Activated effector memory CD4-positive, alpha-beta T cell treated with Interleukin-2 at 50 U/mL for 16 hours (primary cell): ENCODE results near the gene SMG5.
"Not testable (repeated sequence)": the region's sequence is repeated elsewhere in the genome, so short reads cannot be mapped to it uniquely, and the experiment has no call there.

Experiments
- DNase-seq: peaks from one replicate; pipeline ENCODE4 v3.0.0-alpha.2; 2020

Gene SMG5

DNA sequence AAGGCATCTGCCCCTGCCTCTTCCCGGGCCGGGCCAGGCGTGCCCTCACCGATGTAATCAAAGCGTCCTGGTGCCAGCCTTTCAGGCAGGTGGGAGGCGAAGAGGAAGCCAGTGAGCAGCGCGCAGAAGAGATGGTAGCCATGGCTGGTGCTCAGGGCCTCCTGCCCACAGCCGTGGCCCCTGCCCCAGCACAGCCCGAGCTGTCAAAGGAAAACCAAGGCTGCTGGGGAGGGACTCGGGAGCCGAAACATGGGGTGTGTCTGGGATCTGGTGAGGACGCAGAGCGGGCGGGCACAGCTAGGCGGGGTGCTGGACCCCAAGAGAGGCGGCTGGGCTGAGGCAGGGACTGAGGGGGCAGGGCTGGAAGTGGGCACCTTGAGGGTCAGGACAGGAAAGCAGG is 37.9 kb downstream of the SMG5 start:
- DNase-seq: no peak

DNA sequence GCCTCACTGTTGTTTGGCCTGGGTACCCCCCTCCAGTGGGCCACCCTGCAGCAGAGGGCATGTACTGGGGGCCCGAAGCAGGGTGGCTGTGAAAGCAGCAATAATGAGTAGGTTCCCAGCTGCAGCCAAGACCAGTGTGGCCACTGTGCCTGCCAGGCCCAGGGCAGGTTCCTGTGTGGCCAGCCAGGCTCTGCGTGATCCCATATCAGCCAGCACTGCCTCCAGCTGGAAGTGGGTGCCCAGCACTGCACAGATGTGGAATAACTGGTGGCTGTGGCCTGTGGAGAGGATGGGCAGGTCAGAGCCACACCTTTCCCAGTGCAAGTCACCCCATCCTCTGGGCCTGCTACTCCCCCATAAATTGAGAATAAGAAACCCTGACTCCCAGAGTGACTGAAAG is 38.5 kb downstream of the SMG5 start:
- no peak for DNase-seq

DNA sequence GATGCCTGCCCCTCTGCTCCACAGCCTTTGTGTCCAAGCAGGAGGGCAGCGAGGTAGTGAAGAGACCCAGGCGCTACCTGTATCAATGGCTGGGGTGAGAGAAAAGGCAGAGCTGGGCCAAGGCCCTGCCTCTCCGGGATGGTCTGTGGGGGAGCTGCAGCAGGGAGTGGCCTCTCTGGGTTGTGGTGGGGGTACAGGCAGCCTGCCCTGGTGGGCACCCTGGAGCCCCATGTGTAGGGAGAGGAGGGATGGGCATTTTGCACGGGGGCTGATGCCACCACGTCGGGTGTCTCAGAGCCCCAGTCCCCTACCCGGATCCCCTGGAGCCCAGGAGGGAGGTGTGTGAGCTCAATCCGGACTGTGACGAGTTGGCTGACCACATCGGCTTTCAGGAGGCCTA is 39.9 kb downstream of the SMG5 start:
- no peak for DNase-seq

DNA sequence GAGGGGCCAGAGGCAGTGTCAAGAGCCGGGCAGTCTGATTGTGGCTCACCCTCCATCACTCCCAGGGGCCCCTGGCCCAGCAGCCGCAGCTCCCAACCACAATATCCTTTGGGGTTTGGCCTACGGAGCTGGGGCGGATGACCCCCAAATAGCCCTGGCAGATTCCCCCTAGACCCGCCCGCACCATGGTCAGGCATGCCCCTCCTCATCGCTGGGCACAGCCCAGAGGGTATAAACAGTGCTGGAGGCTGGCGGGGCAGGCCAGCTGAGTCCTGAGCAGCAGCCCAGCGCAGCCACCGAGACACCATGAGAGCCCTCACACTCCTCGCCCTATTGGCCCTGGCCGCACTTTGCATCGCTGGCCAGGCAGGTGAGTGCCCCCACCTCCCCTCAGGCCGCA is 40.7 kb downstream of the SMG5 start, which contains the start of gene BGLAP:
BGLAP (plus strand) TSS at position 259 of the 400 bp plus-strand sequence; CDS start at position 307, 48 bp downstream.
- DNase-seq: no peak

DNA sequence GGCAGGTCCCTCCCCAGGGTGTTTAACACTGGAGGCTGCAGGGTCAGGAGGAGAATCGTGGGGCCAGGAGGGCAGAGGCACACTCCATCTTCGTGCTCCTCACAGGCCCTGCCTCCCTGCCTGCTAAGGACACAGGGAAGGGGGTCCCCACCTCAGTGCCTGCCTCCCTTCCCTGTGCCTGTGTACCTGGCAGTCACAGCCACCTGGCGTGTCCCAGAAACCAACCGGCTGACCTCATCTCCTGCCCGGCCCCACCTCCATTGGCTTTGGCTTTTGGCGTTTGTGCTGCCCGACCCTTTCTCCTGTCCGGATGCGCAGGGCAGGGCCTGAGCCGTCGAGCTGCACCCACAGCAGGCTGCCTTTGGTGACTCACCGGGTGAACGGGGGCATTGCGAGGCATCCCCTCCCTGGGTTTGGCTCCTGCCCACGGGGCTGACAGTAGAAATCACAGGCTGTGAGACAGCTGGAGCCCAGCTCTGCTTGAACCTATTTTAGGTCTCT is 41.3 kb downstream of the SMG5 start:
- DNase-seq: no peak

DNA sequence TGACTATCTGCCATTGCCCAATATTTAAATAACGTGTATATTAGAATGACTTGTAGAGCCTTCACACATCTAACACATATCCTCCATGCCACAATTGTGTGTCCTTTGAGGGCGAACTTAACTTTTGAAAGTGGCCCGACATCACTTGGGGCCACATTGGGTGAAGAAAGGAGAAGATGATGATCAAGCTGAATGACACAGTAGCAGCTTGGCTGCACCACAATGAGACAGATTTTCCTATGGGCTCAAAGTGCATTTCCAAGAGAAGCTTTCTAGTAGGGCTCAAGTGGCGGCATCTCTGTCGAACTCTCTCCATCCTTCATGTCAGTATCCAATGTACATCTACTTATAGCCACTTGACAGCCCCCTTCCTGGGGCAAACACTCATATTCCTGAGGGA is 44.4 kb downstream of the SMG5 start:
- no peak for DNase-seq

DNA sequence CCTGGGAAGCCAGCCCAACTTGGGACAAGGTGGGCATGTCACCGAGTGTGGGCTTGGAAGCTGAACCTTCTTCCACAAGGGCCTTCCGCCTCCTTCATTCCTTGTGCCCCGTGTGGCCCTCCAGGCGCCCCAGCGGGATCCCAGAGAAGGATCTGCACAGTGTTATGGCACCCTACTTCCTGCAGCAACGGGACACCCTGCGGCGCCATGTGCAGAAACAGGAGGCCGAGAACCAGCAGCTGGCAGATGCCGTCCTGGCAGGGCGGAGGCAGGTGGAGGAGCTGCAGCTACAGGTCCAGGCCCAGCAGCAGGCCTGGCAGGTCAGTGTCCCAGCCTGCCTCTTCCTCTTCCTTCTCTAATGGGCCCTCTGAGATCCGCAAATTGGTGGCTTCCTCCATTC is 46.5 kb downstream of the SMG5 start:
- no peak for DNase-seq

DNA sequence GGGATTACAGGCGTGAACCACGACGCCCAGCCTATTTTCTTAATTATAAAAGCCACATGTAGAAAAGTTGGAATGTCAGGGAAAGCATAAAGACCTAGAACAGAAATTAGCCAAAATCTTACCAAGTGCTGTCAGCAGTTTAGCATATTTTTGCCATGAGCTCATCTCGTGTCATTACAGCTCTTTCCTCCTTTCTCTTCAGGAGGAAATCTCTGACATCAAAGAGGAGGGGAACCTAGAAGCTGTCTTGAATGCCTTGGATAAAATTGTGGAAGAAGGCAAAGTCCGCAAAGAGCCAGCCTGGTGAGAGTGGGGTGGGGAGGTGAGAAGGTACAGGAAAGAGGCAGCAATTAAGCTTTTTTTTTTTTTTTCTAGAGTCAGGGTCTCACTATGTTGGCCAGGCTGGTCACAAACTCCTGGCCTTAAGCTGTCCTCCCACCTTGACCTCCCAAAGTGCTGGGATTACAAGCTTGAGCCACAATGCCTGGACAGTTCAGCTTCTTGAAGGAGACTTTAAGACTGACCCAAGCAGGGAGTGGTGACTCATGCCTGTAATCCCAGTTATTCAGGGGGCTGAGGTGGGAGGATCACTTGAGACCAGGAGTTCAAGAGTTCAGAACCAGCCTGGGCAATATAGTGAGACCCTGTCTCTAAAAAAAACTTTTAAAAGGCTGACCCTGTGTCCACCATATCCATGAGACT is 49.0 kb downstream of the SMG5 start:
- DNase-seq: no peak

DNA sequence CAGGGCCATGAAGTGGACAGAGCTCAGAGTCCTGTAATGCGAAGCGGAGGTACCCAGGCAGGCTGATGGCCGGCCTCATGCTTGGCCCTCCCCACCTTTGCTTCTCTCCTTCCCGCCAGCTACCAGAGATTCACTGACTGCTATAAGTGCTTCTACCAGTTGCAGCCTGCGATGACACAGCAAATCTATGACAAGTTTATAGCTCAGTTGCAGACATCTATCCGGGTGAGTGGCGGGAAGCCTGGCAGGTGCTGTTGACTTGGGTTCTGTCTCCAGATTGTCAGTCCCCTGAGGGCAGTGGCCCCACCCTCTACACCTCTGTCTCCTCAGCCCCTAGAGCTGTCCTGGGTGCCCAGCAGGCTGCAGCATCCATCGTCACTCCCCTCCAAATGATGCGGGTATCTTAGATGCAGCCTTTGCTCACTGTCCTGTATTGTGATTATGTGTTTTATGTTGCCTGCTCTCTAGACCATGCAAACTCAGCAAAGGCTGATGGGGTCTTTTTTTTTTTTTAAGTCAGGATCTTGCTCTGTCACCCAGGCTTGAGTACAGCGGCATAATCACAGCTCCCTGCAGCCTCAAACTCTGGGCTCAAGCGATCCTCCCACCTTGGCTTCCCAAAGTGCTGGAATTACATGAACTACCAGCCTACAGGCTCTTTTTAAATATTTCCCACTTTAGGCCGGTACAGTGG is 50.3 kb downstream of the SMG5 start:
- no peak for DNase-seq

DNA sequence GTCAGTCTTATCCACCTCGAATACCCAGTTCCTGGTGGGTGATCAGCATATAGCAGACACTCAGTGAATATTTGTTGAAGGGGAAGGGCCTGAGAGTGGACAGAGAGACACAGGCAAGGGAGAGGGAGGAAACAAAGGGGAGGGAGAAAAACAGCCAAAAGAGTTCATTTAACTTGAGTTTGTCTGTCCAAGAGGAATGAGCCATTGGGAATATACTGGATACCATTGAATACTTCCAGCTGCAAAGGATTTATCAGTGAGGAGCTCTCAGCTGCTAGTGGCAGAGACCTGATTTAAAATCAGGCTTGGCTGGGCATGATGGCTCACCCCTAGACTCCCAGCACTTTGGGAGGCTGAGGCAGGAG is 52.2 kb downstream of the SMG5 start:
- DNase-seq: no peak

DNA sequence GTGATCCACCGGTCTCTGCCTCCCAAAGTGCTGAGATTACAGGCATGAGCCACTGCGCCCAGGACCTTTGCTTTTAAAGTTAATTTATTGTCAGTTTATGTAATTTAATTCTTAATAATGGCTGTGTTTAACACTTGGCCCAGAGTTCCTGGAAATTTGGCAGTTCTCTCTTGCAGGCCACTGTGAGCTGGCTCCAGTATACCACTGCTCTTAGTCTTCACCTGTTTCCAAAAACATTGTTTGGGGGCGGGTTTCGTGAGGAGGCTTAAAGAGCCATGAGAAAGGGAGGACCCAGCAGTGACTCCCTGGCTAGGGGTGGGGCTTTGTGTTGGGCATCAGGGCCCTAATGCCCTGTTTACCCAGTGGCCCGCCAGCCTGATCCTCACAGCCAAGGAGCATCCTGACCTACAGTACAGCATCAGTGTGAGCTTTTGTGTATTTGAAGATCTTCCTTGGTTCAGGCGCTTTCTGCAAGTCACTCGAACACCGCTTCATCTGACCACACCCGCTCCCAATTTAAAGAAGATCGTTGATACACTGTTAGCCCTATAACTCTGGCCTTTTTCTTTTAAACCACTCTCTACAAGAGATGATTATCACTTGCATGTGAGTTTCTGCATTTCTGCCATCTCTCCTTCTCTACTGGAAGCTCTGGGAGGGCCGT is 52.7 kb downstream of the SMG5 start:
- no peak for DNase-seq

DNA sequence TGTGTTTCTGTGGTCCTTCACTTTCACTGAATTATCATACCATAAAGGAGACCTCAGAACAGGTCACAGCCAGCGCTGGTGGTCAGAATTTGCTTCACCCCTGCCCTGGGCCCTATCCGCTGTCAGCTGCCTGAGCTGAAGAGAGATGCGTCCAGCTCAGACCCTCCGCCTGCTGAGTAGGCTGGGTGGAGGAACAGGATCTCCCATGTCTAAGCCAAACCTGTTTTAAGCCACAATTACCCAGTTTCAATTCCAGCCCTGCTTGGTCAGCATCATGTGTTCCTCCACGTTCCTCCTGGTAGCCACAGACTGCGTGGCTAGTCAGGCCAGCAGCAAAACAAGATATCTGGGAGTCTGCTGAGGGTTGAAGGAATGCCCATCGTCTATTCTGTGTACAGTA is 54.1 kb downstream of the SMG5 start:
- DNase-seq: no peak

DNA sequence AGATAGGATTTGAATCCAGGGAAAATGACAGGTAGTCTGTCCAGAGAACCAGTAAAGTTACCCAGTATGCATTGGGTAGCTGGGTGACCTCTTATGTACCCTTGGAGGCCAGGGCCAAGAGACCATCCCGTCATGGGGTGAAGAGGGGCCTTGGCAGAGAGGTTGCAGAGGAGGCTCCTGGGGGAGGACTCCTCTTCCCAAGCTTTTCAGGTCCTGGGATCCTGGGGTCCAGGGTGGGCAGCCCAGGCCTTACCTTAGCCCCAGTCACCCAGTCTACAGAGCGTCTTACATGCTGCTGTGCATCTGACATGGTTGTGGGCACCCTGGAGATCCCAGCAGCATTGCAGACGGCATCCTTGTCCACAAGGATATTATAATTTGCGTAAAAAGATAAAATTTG is 55.8 kb downstream of the SMG5 start:
- DNase-seq: no peak

DNA sequence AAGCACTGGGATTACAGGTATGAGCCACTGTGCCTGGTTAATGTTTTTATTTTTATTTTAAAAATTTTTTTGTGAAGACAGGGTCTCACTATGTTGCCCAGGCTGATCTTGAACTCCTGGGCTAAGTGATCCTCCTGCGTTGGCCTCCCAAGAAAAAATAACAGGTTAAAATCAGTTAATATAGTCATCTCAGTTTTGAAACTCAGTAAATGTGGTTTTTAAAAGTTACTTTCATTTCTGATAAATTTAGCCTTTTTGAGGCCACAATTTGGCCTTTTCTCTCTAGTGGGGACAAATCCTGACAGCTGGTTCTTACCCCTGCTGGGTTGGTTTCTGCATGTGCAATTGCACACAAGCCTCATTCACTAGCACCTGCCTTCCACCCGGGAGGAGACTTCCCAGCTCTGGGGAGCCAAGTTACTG is 56.5 kb downstream of the SMG5 start:
- no peak for DNase-seq

DNA sequence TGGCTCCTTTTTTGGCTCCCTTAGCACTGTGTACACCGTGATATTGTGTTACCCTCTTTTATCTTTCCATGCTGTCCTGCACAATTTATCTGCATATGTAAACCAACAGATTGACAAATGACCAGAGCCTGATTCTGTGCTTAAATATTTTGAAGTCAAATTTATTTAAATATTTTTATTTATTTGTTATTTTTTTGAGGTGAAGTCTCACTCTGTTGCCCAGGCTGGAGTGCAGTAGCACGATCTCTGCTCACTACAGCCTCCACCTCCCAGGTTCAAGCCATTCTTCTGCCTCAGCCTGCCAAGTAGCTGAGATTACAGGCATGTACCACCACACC is 57.0 kb downstream of the SMG5 start:
- no peak for DNase-seq

DNA sequence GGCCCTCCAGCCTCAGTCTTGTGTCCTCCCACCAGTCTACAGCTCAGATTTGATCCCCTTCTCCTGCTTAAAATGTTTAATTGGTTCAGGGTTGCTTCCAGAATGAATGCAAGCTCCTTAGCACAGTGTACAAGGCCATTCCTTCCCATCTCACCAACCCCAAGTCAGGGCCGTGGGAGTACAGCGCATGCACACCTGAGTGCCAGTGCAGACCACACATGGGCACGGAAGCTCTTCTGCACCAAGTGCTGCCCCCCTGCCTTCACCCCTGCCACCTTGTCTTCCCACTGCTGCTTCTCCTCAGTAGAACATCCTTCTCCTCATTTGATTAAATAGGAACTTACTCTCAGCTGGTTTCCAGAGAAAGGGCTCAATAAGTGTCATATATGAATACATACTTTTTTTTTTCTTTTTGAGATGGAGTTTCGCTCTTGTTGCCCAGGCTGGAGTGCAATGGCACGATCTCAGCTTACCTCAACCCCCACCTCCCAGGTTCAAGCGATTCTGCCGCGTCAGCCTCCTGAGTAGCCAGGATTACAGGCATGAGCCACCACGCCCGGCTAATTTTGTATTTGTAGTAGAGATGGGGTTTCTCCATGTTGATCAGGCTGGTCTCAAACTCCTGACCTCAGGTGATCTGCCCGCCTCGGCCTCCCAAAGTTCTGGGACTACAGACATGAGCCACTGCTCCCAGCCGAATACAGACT is 60.5 kb downstream of the SMG5 start:
- no peak for DNase-seq

DNA sequence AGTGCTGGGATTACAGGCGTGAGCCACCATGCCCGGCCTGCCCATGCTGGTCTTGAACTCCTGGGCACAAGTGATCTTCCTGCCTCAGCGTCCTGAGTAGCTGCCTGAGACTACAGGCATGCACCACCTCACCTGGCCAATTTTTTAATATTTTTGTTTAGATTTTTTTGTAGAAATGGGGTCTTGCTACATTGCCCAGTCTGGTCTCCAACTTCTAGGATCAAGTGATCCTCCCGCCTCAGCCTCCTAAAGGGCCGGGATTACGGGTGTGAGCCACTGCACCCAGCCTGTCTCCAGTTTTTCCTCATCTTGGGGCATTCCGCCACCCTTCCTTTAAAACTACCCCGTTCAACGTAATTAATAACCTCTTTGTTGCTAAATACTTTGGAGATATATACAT is 62.4 kb downstream of the SMG5 start:
- DNase-seq: no peak

DNA sequence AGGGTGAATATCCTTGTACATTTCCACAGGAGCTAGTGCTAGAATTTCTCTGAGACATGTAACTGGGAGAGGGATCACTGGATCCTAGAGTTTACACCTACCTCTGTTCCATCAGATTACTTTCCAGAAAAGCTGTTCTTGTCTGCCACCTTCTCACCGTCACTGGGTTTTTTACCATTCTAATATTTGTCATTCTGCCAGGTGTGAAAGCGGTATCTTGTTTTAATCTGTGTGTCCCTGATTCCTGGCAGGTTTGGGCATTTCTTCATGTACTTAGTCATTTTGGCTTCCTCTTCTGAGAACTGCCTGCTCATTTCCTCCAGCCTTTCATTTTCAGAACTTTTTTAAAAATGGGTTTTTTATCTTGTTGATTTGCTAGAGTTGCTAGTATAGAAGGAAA is 64.8 kb downstream of the SMG5 start:
- DNase-seq: no peak

DNA sequence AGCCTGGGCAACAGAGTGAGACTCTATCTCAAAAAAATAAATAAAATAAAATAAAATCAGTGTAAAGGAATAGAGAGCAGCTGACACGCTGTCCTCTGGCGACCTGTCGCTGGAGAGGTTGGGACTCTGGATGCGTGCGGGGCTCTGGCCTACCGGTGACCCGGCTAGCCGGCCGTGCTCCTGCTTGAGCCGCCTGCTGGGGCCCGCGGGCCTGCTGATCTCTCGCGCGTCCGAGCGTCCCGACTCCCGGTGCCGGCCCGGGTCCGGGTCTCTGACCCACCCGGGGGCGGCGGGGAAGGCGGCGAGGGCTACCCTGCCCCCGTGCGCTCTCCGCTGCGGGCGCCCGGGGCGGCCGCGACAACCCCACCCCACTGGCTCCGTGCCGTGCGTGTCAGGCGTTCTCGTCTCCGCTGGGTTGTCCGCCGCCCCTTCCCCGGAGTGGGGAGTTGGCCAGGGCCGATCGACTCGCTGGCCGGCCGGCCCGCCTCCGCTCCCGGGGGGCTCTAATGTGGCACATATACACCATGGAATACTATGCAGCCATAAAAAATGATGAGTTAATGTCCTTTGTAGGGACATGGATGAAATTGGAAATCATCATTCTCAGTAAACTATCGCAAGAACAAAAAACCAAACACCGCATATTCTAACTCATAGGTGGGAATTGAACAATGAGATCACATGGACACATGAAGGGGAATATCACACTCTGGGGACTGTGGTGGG is 66.1 kb downstream of the SMG5 start:
- DNase-seq: not testable (repeated sequence)

DNA sequence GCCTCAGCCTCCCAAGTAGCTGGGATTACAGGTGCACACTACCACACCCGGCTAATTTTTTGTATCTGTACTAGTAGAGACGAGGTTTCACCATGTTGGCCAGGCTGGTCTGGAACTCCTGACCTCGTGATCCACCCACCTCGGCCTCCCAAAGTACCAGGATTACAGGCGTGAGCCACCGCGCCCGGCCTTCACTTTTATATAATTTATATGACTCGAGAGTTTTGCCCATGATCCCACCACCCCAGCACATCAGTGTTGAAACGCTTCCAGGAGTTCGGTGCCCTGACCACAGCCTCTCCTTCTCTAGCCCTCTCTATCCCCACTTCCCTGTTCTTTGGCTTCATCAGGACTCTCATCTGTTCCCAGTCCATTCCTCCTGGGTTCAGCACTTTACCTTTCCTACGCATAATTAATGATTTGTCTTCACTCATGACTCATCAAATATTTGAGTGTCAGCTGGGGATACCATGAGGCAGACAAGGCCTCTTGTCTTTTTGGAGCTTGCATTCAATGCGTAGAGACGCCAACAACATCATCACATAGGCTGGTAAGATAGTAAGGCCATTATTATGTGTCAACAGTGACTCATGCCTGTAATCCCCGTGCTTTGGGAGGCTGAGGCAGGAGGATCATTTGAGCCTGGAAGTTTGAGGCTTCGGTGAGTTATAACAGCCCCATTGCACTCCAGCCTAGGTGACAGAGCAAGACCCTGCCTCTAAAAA is 68.4 kb downstream of the SMG5 start:
- no peak for DNase-seq

DNA sequence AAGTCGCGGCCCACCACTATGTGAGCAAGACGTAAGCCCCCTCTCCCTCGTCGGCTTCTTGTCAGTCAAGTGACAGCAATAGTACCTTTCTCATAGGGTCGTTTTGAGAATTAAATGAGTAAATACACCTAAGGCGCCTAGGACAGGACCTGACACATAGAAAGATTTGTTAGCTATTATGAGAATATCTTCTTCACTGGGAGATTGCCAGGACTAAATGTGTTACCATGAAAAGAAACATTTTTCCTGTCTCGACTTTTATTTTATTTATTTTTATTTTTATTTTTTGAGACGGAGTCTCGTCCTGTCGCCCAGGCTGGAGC is 69.0 kb downstream of the SMG5 start:
- no peak for DNase-seq
